Muscle of leg (tissue), 11 donors: ENCODE data around the gene SGK1. TPM values are rescaled to one million over a fixed set of nuclear protein-coding genes. Genes with fewer than 3 reads are reported as not detected.
"Not testable (repeated sequence)": the region's sequence is repeated elsewhere in the genome, so short reads cannot be mapped to it uniquely, and the experiment has no call there.

Experiments used
- DNase-seq: peaks from one replicate; pipeline ENCODE4 v3.0.0; 2013
- H3K27ac ChIP-seq: one replicate; pipeline ENCODE4 v1.5.1; 2013; ENCODE audit warnings: mild to moderate bottlenecking, low read length, control low read depth
- H3K27me3 ChIP-seq: one replicate; pipeline ENCODE4 v1.6.1; 2013; ENCODE audit warnings: low read length; ENCODE audit not compliant: control insufficient read depth, insufficient read depth
- H3K36me3 ChIP-seq: one replicate; pipeline ENCODE4 v1.6.1; 2013; ENCODE audit warnings: low read length; ENCODE audit not compliant: control insufficient read depth, insufficient read depth
- H3K4me1 ChIP-seq: one replicate; pipeline ENCODE4 v1.6.1; 2013; ENCODE audit warnings: low read length; ENCODE audit not compliant: control insufficient read depth, insufficient read depth
- H3K4me3 ChIP-seq: one replicate; pipeline ENCODE4 v1.5.1; 2013; ENCODE audit warnings: low read length, control low read depth
- H3K9me3 ChIP-seq: replicated peaks from 2 replicates; pipeline ENCODE4 v1.6.1; 2013; ENCODE audit warnings: low read depth, low read length; ENCODE audit not compliant: control insufficient read depth
- WGBS: methylation state at CpG from one replicate; pipeline ENCODE4 v1.1.5; 2013; ENCODE audit warnings: missing lambda C conversion rate; ENCODE audit not compliant: insufficient coverage; 5-methylcytosine and 5-hydroxymethylcytosine counted together
- polyA plus RNA-seq, 8 donors: library from polyadenylated mRNA; unstranded; fragments of 120-200 nt; gene quantifications; one replicate each; pipeline versions ENCODE4 v1.2.1 to v1.2.3, GENCODE V29; 2013; ENCODE audit warnings: inconsistent platforms in 1 of 8, low replicate concordance in 1 of 8; ENCODE audit not compliant: insufficient read length in 8 of 8, insufficient read depth in 1 of 8
- total RNA-seq: library from RNA; stranded (reverse); fragments of 120-200 nt; gene quantifications from one replicate; pipeline ENCODE4 v1.2.4, GENCODE V29; 2013

Gene SGK1
- total and polyA plus RNA-seq, 9 donors = 17.4 to 32.2 (median 19.4) TPM

DNA sequence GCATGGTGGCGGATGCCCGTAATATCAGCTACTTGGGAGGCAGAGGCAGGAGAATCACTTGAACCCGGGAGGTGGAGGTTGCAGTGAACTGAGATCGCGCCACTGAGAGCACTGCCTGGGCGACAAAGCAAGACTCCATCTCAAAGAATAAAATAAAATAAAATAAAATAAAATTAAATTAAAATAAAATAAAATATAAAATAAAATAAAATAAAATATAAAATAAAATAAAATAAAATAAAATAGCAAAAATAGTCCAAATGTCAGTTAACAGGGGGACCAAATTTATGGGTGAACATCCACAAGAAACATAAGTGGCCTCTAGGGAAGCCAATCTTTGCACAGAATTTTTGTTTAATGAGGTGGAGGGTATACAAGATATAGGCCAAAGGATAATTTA, 120.2 kb downstream of the SGK1 start:
- not testable (repeated sequence) for H3K9me3 ChIP-seq, DNase-seq, H3K4me1 ChIP-seq, H3K4me3 ChIP-seq, H3K27ac ChIP-seq, H3K27me3 ChIP-seq, H3K36me3 ChIP-seq
- WGBS = no CpG with 5 or more reads among the region's 6 CpGs

DNA sequence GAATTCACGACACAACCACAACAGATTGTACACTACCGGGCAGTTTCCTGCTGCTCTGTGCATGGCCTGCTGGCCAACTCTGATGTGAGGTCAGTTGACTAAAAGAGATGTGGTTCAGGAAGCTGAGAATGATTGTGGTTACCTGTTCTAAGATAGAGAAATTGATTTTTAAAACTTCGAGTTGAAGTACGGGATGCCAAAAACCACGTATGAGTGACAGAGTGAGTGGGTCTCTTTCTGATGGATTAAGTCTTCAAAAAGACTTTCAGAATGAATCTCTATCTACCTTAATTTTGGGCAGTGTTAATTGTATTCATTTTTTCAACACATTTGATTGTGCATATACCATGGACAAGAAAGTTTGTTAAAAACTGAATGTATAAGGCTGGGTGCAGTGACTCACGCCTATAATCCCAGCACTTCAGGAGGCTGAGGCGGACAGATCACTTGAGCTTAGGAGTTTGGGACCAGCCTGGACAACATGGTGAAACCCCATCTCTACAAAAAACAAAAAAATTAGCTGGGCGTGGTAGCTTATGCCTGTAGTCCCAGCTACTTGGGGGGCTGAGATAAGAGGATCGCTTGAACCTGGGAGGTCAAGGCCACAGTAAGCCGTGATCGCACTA, 121.2 kb downstream of the SGK1 start:
- Histone ChIP-seq H3K36me3 (no peaks in the 10 kb centered on the region), H3K4me3 (no peak overlapping the region), H3K27ac (no peak overlapping the region), H3K9me3 (no peaks in the 10 kb centered on the region), H3K4me1 (no peaks in the 10 kb centered on the region), H3K27me3 (no peaks in the 10 kb centered on the region)
- WGBS = 88% methylated on average over 3 of the region's 11 CpGs
- no peak for DNase-seq

DNA sequence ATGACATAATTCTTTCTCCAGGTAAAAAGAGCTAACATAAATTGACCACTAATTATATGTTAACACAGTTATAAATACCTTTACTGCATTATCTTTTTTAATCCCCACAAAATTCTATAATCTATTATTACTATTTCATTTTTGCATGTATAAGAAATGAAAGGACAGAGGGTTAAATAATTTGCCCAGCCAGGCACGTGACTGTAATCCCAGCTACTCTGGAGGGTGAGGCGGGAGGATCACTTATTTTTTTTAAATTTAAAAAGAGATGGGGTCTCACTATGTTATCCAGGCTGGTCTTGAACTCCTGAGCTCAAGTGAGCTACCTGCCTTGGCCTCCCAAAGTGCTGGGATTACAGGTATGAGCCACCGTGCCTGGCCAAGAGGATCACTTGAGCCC, 121.9 kb downstream of the SGK1 start:
- no peak overlapping the region for H3K4me3 ChIP-seq
- DNase-seq = no peak
- no peaks in the 10 kb centered on the region for H3K36me3 ChIP-seq
- no peaks in the 10 kb centered on the region for H3K9me3 ChIP-seq
- 60% methylated on average over 1 of the region's 3 CpGs for WGBS
- no peaks in the 10 kb centered on the region for H3K27me3 ChIP-seq
- no peaks in the 10 kb centered on the region for H3K4me1 ChIP-seq
- H3K27ac ChIP-seq = no peak overlapping the region

DNA sequence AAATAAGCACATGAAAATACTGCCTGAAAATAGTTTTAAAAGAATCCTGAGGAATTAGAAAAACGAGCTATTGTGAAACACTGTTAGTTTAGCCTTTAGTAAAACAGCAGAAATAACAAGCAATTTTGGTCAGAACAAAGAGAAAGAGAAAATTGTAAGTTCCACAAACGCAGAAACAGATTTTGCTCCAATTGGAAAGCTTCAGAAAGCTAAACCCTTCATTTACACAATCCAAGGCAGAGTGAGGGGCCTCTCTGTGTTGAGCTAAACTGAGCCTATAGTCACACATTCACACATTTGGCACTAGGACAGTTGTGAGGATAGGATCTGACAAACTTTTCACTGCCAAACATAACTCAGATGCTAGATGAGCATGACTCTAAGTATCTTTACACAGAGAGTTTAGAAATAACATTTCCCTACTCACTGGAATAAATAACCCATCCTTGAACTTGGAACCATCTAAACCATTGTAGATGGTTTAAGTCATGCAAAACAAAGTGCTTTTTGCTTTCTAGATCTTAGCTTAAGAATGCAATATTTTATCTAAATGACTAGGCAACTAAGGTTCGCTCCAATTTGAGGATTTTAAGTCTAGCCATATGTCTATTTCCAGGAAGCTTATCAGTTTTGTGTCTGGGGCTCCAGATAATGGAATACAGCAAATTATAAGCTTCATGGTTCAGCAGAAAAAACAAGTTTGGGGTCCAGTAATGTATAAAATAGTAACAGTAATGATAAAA, 122.6 kb downstream of the SGK1 start:
- Histone ChIP-seq H3K9me3 (no peaks in the 10 kb centered on the region), H3K36me3 (no peaks in the 10 kb centered on the region), H3K27ac (no peak overlapping the region), H3K27me3 (no peaks in the 10 kb centered on the region), H3K4me3 (no peak overlapping the region), H3K4me1 (no peaks in the 10 kb centered on the region)
- peak; percentile 87 for DNase-seq
- WGBS = no CpG with 5 or more reads among the region's 3 CpGs

DNA sequence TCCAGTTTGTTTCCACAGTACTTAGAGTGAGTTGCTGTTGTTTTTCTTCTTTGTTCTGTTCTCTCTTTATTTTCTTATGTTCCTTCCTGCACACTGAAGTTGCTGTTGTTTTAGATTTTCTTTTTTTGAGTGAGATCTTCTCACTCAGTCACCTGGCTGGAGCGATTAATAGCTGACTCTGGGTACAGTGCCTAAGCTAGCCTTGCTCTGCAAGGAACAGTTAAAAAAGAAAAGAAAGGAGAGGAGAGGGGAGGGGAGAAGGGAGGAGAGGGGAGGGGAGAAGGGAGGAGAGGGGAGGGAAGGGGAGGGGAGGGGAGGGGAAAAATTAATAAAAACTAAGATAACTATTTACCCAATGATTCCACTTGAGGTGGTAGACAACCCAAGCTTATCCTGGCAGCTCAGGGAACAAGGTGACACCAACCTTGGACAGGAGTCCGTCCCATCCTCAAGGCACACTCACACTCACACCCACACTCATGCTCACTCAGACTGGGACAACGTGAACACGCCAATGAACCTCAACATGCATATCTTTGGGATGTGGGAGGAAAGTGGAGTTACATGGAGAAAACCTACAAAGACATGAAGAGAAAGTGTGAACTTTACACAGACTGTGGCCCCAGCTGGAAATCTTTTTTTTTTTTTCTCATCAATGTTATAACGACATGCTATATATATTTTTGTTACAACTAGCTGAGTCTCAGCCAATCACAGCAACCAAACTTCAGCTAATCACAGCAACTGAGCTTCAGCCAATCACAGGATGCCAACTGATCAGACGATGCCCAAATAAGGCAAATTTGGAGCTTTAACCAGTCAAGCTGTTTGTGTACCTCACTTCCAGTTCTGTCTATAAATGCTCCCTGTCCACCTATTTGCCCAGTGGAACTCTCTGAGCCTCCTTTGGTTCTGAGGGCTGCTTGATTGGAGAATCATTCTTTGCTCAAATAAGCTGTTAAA, 124.1 kb downstream of the SGK1 start:
- Histone ChIP-seq H3K27me3 (no peaks in the 10 kb centered on the region), H3K27ac (no peak overlapping the region), H3K4me1 (no peaks in the 10 kb centered on the region), H3K36me3 (no peaks in the 10 kb centered on the region), H3K9me3 (no peaks in the 10 kb centered on the region), H3K4me3 (no peak overlapping the region)
- WGBS = no CpG with 5 or more reads among the region's 6 CpGs
- no peak for DNase-seq

DNA sequence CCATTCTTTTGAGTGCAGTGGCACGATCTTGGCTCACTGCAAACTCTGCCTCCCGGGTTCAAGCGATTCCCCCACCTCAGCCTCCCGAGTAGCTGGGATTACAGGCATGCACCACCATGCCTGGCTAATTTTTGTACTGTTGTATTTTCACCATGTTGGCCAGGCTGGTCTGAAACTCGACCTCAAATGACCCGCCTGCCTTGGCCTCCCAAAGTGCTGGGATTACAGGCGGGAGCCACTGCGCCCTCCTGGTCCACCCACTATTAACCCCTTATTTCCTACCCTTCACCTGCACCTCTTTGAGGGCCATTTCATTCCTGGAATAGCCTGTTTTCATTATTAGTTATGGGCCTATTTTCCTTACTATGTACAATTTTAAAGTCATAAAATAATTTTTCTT, 125.3 kb downstream of the SGK1 start:
- WGBS = 76% methylated on average over 5 of the region's 8 CpGs
- H3K27ac ChIP-seq, DNase-seq, H3K27me3 ChIP-seq, H3K4me1 ChIP-seq, H3K4me3 ChIP-seq, H3K9me3 ChIP-seq, H3K36me3 ChIP-seq: not testable (repeated sequence)

DNA sequence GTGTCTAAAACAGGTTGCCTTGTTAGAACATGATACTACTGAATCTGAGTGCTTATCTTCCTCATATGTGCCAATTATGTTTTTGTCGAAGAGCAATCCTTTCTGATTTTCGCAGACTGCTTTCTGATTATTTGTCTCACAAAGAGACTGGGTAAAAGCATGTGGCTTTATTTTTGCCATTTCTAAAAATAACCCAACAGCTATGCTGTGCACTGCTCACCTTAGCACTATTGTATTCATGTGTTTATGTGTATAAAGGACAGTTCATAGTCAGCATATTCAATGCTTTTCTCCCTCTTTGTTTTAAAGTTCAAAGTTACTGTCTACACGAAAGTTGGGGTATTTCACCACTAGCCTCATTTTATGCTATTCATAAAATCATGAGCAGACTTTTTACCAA, 127.0 kb downstream of the SGK1 start:
- no peak for DNase-seq
- 40% methylated on average over 1 of the region's 3 CpGs for WGBS
- Histone ChIP-seq H3K36me3 (no peaks in the 10 kb centered on the region), H3K4me3 (no peak overlapping the region), H3K27ac (no peak overlapping the region), H3K27me3 (no peaks in the 10 kb centered on the region), H3K9me3 (no peaks in the 10 kb centered on the region), H3K4me1 (no peaks in the 10 kb centered on the region)

DNA sequence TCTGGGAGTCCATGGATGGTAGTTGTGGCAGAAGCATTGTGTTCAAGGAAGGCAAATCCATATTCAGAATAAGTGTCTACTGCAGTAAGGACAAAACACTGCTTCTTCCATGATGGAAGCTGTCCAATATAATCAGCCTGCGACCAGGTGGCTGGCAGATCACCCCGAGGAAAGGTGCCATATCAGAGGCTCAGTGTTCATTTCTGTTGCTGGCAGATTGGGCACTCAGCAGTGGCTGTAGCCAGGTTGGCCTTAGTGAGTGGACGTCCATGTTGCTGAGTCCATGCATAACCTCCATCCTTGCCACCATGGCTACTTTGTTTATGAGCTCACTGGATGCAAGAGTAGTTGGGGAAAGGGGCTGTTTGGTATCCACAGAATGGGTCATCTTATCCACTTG, 130.2 kb downstream of the SGK1 start:
- Histone ChIP-seq H3K9me3 (no peaks in the 10 kb centered on the region), H3K4me1 (no peaks in the 10 kb centered on the region), H3K27me3 (no peaks in the 10 kb centered on the region), H3K27ac (no peak overlapping the region), H3K36me3 (no peaks in the 10 kb centered on the region), H3K4me3 (no peak overlapping the region)
- no peak for DNase-seq
- WGBS = 79% methylated on average over 2 of the region's 3 CpGs

DNA sequence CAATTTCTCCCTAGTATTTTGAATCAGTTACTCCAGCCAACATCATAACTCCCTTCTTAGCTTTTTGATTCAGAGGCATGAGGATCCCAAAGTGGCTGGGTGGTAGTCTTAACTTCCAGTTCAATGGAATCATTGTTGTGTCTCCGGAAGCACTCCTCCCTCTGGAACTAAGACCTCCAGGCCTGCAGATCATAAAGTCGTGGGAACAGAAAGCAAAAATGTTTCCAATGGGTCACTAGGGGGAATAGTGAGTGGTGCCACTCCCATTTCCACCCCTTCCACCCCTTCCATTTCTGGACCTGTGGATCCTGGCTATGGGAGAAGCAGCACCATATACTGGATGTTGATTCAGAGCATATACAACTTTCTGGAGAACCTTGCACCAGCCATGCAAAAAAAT, 130.8 kb downstream of the SGK1 start:
- no CpG with 5 or more reads among the region's 2 CpGs for WGBS
- Histone ChIP-seq H3K27me3 (no peaks in the 10 kb centered on the region), H3K27ac (no peak overlapping the region), H3K36me3 (no peaks in the 10 kb centered on the region), H3K4me3 (no peak overlapping the region), H3K9me3 (no peaks in the 10 kb centered on the region), H3K4me1 (no peaks in the 10 kb centered on the region)
- no peak for DNase-seq

DNA sequence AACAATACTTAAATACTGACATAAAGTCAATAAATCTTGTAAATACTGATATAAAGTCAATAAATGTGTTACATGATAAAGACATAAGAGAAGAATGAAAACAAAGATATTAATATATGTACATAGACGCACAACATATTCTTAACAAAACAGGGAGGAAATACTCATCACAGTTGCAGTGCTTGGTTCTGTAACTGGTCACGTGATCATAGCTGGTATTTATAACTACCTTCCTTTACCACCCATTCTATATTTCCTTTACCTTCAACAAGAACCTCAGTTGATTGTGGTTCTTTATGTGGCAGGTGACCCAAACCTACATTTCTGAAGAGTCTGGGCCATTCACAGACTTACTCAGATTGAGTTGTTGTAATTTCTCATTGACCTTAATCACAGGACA, 131.6 kb downstream of the SGK1 start:
- Histone ChIP-seq H3K4me1 (no peaks in the 10 kb centered on the region), H3K4me3 (no peak overlapping the region), H3K27me3 (no peaks in the 10 kb centered on the region), H3K27ac (no peak overlapping the region), H3K36me3 (no peaks in the 10 kb centered on the region), H3K9me3 (no peaks in the 10 kb centered on the region)
- DNase-seq = no peak
- no CpG with 5 or more reads among the region's 2 CpGs for WGBS
